HL-60 (cell line): ENCODE measurements around the gene CLDN19.

Experiments
- DNase-seq, 2 experiments: peaks; one replicate each; pipeline ENCODE4 v3.0.0-alpha.2; 2010 to 2020; ENCODE audit warnings: low read depth in 1 of 2, low spot score in 1 of 2
- H3K27ac ChIP-seq: fragments of 250-450 bp; sonication (Bioruptor Pico); replicated peaks from 2 replicates; pipeline ENCODE4 v1.5.1; 2020; ENCODE audit warnings: mild to moderate bottlenecking, moderate library complexity
- H3K27me3 ChIP-seq: fragments of 250-450 bp; sonication (Bioruptor Pico); 2 replicates; pipeline ENCODE4 v1.5.1; 2021; ENCODE audit warnings: mild to moderate bottlenecking, moderate library complexity; ENCODE audit not compliant: insufficient read depth, poor library complexity, severe bottlenecking
- H3K4me3 ChIP-seq: replicated peaks from 2 replicates; pipeline ENCODE4 v1.5.1; 2011; ENCODE audit warnings: mild to moderate bottlenecking, control low read depth, low read length; ENCODE audit not compliant: insufficient read depth
- GABPA ChIP-seq: IDR thresholded peaks from 2 replicates; pipeline ENCODE4 v1.6.1; 2012; ENCODE audit warnings: low read depth
- POLR2AphosphoS5 ChIP-seq: IDR thresholded peaks from 2 replicates; pipeline ENCODE4 v1.6.1; 2012; ENCODE audit warnings: low read depth
- REST ChIP-seq: IDR thresholded peaks from 2 replicates; pipeline ENCODE4 v1.6.1; 2012; ENCODE audit warnings: low read depth; ENCODE audit not compliant: insufficient replicate concordance
- SPI1 ChIP-seq: IDR thresholded peaks from 2 replicates; pipeline ENCODE4 v1.6.1; 2012; ENCODE audit warnings: low read depth, mild to moderate bottlenecking, borderline replicate concordance
- TF ChIP-seq, protein P1 (sequence below): IDR thresholded peaks from one replicate; pipeline ENCODE4 v1.5.1; 2011; ENCODE audit warnings: low read length, control low read depth, inconsistent platforms; ENCODE audit not compliant: insufficient read depth

The CLDN19 gene

DNA sequence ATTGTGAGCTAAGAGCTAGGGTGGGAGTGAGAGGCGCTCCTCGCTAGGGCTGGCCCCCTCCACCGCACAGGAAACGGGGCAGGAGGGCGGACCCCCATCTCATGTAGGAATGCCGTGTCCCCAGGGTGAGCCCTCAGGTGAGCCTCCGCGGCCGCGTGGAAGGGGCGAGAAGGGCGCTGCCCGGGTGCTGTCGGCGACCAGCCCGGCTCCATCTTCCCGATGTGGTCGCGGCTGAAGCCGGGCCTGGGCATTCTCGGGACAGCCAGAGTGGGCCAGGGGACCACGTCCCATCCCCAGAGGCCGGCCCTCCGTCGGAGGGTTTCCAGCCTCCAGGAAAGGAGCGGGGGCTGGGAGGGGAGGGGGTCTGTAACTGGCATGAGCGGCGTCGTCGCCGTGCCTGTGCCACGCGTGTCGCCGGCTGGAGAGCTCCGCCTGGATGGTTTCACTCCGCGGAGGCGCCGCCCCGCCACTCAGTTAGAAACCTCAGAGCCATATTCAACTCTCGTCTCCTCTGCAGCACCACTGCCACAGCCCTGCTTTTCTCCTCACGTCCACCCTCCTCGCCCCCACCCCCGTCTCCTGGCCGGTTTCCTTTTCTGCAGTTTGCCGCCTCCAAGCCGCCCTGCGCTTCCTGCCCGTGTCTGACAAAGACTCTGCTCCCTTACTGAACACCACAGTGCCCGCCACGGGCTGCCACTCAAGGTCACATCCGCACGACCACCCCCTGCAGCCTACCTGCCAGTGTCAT lies 45.1 kb upstream of the CLDN19 start, which contains the start of gene TMEM269:
TSS of gene TMEM269 (plus strand) at position 46 of the 748 bp plus-strand sequence. CDS start 4,903 bp downstream, outside the sequence.
- H3K27ac ChIP-seq = no peak within 1 kb of the TSS
- TF ChIP-seq, protein P1, sequence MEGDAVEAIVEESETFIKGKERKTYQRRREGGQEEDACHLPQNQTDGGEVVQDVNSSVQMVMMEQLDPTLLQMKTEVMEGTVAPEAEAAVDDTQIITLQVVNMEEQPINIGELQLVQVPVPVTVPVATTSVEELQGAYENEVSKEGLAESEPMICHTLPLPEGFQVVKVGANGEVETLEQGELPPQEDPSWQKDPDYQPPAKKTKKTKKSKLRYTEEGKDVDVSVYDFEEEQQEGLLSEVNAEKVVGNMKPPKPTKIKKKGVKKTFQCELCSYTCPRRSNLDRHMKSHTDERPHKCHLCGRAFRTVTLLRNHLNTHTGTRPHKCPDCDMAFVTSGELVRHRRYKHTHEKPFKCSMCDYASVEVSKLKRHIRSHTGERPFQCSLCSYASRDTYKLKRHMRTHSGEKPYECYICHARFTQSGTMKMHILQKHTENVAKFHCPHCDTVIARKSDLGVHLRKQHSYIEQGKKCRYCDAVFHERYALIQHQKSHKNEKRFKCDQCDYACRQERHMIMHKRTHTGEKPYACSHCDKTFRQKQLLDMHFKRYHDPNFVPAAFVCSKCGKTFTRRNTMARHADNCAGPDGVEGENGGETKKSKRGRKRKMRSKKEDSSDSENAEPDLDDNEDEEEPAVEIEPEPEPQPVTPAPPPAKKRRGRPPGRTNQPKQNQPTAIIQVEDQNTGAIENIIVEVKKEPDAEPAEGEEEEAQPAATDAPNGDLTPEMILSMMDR = no peak
- TF ChIP-seq SPI1 (no peak), POLR2AphosphoS5 (no peak), GABPA (no peak), REST (no peak)
- no peak for DNase-seq
- H3K27me3 ChIP-seq = peaks cover 5% of the 10 kb centered on the region
- no peak within 1 kb of the TSS for H3K4me3 ChIP-seq

GRCh38 chr1:42784547-42784945 lies 44.5 kb upstream of the CLDN19 start:
- Histone ChIP-seq H3K27me3 (peaks cover 5% of the 10 kb centered on the region), H3K27ac (no peak overlapping the region), H3K4me3 (no peak overlapping the region)
- no peak for DNase-seq
- TF ChIP-seq, protein P1 = no peak
- TF ChIP-seq REST (no peak), SPI1 (no peak)

GRCh38 chr1:42783092-42783491 lies 43.1 kb upstream of the CLDN19 start:
- TF ChIP-seq SPI1 (no peak), REST (no peak), POLR2AphosphoS5 (no peak), GABPA (no peak)
- TF ChIP-seq, protein P1 = no peak

More at GRCh38 chr1:42783092-42783491, 43.1 kb upstream of the CLDN19 start:
- Histone ChIP-seq H3K27ac (no peak overlapping the region), H3K4me3 (no peak overlapping the region), H3K27me3 (peaks cover 5% of the 10 kb centered on the region)
- DNase-seq = no peak
